ENCODE data around the gene MUC22.

DNA sequence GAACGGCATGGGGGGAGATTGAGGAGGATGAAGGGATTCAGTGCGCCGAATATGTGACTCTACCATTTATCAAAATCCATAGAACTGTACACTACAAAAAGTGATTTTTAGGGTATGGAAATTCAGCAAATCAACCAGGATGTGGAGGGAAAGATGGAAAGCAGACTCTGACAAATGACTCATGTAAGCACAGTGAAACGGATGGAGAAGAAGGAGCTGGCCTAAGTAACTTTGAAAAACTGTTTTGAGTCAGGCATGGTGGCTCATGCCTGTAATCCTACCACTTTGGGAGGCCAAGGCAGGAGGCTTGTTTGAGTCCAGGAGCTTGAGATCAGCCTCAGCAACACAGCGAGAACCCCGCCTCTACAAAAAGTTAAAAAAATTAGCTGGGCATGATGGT, 39.2 kb downstream of the MUC22 start:
- TF ChIP-seq, protein P1, sequence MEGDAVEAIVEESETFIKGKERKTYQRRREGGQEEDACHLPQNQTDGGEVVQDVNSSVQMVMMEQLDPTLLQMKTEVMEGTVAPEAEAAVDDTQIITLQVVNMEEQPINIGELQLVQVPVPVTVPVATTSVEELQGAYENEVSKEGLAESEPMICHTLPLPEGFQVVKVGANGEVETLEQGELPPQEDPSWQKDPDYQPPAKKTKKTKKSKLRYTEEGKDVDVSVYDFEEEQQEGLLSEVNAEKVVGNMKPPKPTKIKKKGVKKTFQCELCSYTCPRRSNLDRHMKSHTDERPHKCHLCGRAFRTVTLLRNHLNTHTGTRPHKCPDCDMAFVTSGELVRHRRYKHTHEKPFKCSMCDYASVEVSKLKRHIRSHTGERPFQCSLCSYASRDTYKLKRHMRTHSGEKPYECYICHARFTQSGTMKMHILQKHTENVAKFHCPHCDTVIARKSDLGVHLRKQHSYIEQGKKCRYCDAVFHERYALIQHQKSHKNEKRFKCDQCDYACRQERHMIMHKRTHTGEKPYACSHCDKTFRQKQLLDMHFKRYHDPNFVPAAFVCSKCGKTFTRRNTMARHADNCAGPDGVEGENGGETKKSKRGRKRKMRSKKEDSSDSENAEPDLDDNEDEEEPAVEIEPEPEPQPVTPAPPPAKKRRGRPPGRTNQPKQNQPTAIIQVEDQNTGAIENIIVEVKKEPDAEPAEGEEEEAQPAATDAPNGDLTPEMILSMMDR (optimal IDR thresholded peaks at IDR 0.05 in 1 of 3, IDR thresholded peaks at IDR 0.05 in 1 of 3, conservative IDR thresholded peaks at IDR 0.05 in 1 of 3; ENCODE audit: extremely low read depth in 1 of 3, insufficient read depth in 2 of 3, low read length in 3 of 3) = no peak
- no peak for TF ChIP-seq EZH2 (IDR thresholded peaks at IDR 0.05; ENCODE audit: low read length)

Data from keratinocyte (primary cell).